Stimulated activated CD4-positive, alpha-beta T cell treated with anti-CD3 and anti-CD28 coated beads, Interleukin-1b, Interleukin-23, amount 100 ng/mL, for 1 hour (primary cell): Measurements from ENCODE around the gene ZNF467.
A peak's percentile ranks its signal among the peaks of the same experiment; 100 is the strongest.

Experiments used
- DNase-seq, 2 donors: peaks; one replicate each; pipeline ENCODE4 v3.0.0-alpha.2; 2020; ENCODE audit warnings: low read depth in 2 of 2

ZNF467 gene

DNA sequence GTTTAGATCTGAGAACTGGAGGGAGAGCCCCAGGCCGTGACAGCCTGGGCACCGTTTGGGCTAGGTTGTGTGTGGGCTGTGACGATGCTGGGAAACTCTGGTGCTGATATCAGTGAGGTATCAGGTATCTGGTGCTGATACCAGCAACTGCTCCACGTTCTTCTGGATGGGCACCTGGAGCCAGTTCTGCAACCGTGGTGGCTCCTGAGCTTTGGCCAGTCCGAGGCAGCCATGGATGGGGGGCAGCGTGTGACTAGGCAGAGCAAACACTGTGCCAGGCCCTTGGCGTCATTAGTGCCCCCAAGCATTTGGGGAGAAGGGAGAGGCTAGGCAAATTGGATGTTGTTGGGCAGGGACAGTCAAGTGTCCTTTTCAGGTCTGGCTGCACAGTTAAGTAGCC, 57.9 kb downstream of the ZNF467 start:
- DNase-seq: no peak

DNA sequence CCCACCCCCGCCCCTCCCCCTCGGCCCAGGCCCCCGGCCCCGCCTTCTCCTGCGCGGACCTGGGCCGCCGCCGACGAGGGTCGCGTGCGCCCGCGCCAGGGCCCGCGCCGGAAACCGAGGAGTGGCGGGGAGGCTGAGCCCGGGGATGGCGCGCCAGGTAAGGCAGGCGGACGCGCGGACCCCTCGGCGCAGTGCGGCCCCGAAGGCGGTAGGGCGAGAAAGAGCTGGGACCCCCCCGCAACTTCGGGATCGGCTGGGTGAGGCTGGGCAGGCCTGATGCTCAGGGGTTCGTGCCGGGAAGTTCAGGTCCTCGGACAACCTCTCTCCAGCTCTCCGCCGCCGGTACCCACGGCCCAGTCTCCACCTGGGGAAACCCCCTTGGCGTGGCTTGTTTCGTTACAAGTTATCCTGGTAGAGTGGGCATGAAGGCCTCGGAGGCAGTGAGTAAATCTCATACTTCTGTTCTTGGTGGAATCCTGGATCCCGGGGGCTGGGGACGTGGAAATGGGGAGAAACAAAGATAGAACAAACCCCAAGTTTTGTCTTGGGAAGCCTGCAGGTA, 58.4 kb downstream of the ZNF467 start:
- peak in 1 of 2 donors; percentile 16 for DNase-seq
